ENCODE measurements around the gene AP1G2.

- TF ChIP-seq ZNF282 (IDR thresholded peaks at IDR 0.05; ENCODE audit: partially characterized antibody) = no peak
- TF ChIP-seq BCL3 (CRISPR knock-in tag; IDR thresholded peaks at IDR 0.05) = no peak
These were observed 10.3 kb upstream of the AP1G2 start for GRCh38 chr14:23577710-23578392.
